GM12872 (cell line): ENCODE results near the gene TIE1.

Experiments
- CTCF ChIP-seq: IDR thresholded peaks from 3 replicates; pipeline ENCODE4 v1.5.1; 2011; ENCODE audit warnings: low read depth, mild to moderate bottlenecking, low read length, moderate library complexity; ENCODE audit not compliant: insufficient read depth

Gene TIE1

GRCh38 chr1:43338001-43338400 lies 37.2 kb downstream of the TIE1 start:
- TF ChIP-seq CTCF: no peak

GRCh38 chr1:43339584-43340232 lies 38.9 kb downstream of the TIE1 start:
- no peak for TF ChIP-seq CTCF

DNA sequence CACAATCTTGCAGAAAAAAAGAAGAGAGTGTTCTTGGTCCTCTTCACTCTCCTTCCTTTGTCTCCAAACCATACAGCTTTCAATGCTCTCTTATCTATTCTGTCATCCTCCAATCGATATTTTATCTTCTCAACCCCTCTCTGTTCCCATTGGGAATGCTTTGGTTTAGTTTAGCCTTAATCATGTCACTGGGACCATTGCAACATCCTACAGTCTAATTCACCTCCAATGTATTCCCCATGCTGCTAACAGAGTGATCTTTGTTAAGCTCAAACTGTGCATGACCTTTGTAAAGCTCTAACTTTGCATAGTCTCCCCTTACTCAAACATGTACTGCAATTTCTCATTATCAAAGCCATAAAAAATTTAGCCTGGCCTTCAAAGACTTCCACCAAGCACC lies 39.8 kb downstream of the TIE1 start:
- no peak for TF ChIP-seq CTCF

DNA sequence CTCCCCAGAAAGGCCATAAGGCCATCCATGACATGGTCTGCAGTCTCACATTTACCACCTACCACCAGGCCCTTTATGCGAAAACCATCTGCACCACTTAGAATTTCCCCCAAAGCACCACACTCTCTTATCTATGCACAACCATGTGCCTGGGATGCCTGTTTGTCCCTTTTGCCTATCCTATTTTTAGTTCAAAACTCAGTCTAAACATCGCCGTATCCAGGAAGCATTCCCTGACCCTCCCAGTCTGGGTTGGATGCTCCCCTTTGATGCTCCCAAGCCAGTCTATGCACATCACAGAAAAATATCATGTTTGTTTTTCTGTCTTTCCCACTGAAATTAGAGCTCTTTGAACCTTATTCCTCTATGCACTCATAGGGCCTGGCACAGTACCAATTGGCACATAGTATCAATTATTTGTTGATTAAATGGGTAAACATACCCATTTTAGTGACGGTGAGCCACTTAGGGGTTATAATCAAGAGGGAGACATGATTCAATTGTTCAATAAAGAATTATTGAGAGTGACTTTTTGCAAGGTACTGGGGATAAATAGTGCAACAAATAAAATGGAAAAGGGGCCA lies 43.6 kb downstream of the TIE1 start:
- no peak for TF ChIP-seq CTCF

DNA sequence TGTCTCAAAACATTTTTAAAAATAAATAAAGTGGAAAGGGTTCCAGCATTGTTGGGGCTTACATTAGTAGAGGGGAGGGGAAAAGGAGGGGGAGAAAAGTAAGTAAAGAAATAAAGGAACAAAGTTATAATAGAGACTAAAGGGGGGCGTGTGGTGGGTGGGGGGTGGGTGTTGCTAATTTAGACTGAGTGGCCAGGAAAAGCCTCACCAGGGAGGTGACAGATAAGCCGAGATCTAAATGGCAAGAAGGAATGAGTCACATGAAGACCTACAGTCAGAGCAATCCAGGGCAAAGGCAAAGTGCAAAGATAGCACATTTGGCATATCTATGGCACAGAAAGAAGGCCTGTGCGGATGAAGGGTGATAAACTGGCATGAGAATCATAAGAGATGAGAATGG lies 44.3 kb downstream of the TIE1 start:
- no peak for TF ChIP-seq CTCF

DNA sequence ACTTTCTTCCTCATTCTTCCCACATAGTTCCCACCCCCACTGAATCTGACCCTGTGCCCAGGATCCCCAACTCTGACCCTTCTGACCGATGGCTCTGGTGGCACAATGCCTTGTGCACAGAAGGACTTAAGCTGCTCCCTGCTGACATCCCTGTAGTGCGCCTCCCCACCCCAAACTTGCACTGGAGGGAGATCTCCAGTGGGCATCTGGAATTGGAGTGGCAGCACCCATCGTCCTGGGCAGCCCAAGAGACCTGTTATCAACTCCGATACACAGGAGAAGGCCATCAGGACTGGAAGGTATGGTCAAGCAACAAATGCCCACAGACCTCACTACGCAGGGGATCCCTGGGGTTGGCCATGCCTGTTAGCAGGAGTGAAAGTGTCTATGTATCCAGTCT lies 45.9 kb downstream of the TIE1 start:
- TF ChIP-seq CTCF: no peak

- no peak for TF ChIP-seq CTCF
These were observed 47.6 kb downstream of the TIE1 start for GRCh38 chr1:43348343-43348808.
